H1 (cell line): ENCODE data around the gene RBL1. TPM values are rescaled to one million over a fixed set of nuclear protein-coding genes. Genes with fewer than 3 reads are reported as not detected.

ENCODE experiments used
- CTCF ChIA-PET: fragments of 300-600 bp; sonication (Branson Sonifier 250); formaldehyde crosslinking; loops from one replicate; lab custom pipeline; 2021; ENCODE audit not compliant: partially characterized antibody; lab: Charles Lee
- POLR2A ChIA-PET: fragments of 300-600 bp; sonication (Branson Sonifier 250); formaldehyde crosslinking; loops from one replicate; lab custom pipeline; 2021; ENCODE audit warnings: inconsistent platforms; ENCODE audit not compliant: partially characterized antibody; lab: Charles Lee
- DNase-seq, 2 experiments: peaks; one replicate each; pipeline versions ENCODE4 v3.0.0 to v3.0.0-alpha.2; 2010 to 2022; ENCODE audit warnings: low spot score in 2 of 2, low read depth in 1 of 2, mixed read lengths in 1 of 2
- FAIRE-seq: peaks from 2 replicates; lab custom pipeline; 2011; peaks lifted over from hg19 to GRCh38; lab: Jason Lieb, UNC
- H2AFZ ChIP-seq: 2 replicates; pipeline ENCODE4 v1.8.1; 2012; ENCODE audit warnings: low read length, inconsistent platforms
- H2AK5ac ChIP-seq: 2 replicates; pipeline ENCODE4 v1.6.1; 2013; ENCODE audit warnings: low read depth, low read length
- H2BK120ac ChIP-seq: replicated peaks from 2 replicates; pipeline ENCODE3; 2013; ENCODE audit warnings: low read depth, low read length, inconsistent platforms
- H2BK12ac ChIP-seq: 2 replicates; pipeline ENCODE4 v1.6.1; 2013; ENCODE audit warnings: low read depth, low read length
- H2BK15ac ChIP-seq: 2 replicates; pipeline ENCODE4 v1.6.1; 2013; ENCODE audit warnings: low read length
- H2BK20ac ChIP-seq: 2 replicates; pipeline ENCODE4 v1.6.1; 2013; ENCODE audit warnings: low read length
- H2BK5ac ChIP-seq: 2 replicates; pipeline ENCODE4 v1.6.1; 2013; ENCODE audit warnings: low read depth, low read length
- H3K14ac ChIP-seq: 2 replicates; pipeline ENCODE4 v1.6.1; 2013; ENCODE audit warnings: inconsistent platforms; ENCODE audit not compliant: insufficient read length
- H3K18ac ChIP-seq: 2 replicates; pipeline ENCODE4 v1.6.1; 2013; ENCODE audit warnings: low read length; ENCODE audit errors: extremely low read depth
- H3K23ac ChIP-seq: 2 replicates; pipeline ENCODE4 v1.6.1; 2013; ENCODE audit warnings: inconsistent platforms; ENCODE audit not compliant: insufficient read length
- H3K23me2 ChIP-seq: 2 replicates; pipeline ENCODE4 v1.6.1; 2013; ENCODE audit warnings: low read depth, low read length
- H3K27ac ChIP-seq: 2 replicates; pipeline ENCODE4 v1.6.1; 2011; ENCODE audit warnings: low read depth, low read length, inconsistent platforms
- H3K27me3 ChIP-seq, 4 experiments: replicated peaks in 1 of 4; 1 replicate in 1 of 4; 2 replicates in 3 of 4; pipeline versions ENCODE4 v1.6.1 to v1.8.1; 2011 to 2013; ENCODE audit warnings: low read length in 3 of 4, mild to moderate bottlenecking in 3 of 4, inconsistent platforms in 2 of 4, mixed read lengths in 2 of 4, moderate library complexity in 1 of 4; ENCODE audit not compliant: control insufficient read depth in 3 of 4, insufficient read depth in 3 of 4; ENCODE audit errors: extremely low read depth in 1 of 4
- H3K36me3 ChIP-seq, 4 experiments: 2 replicates each; pipeline versions ENCODE4 v1.6.1 to v1.8.1; 2011 to 2013; ENCODE audit warnings: mild to moderate bottlenecking in 4 of 4, low read length in 3 of 4, moderate library complexity in 2 of 4, control low read depth in 1 of 4, inconsistent platforms in 1 of 4; ENCODE audit not compliant: insufficient read depth in 4 of 4, control insufficient read depth in 2 of 4
- H3K4ac ChIP-seq: replicated peaks from 2 replicates; pipeline ENCODE3; 2013; ENCODE audit warnings: low read length, low read depth, mixed read lengths, inconsistent platforms; ENCODE audit not compliant: insufficient read length
- H3K4me1 ChIP-seq, 4 experiments: replicated peaks in 1 of 4; 1 replicate in 1 of 4; 2 replicates in 3 of 4; pipeline versions ENCODE4 v1.6.1 to v1.8.1; 2011 to 2013; ENCODE audit warnings: low read length in 3 of 4, inconsistent platforms in 2 of 4, mixed read lengths in 1 of 4; ENCODE audit not compliant: insufficient read depth in 4 of 4, control insufficient read depth in 3 of 4
- H3K4me2 ChIP-seq, 2 experiments: 2 replicates each; pipeline versions ENCODE4 v1.6.1 to v1.8.1; 2011 to 2013; ENCODE audit warnings: low read depth in 2 of 2, low read length in 2 of 2, control low read depth in 1 of 2, inconsistent platforms in 1 of 2, mild to moderate bottlenecking in 1 of 2; ENCODE audit not compliant: insufficient read depth in 1 of 2
- H3K4me3 ChIP-seq, 4 experiments: fragments of 200-600, 300-600 bp in 1 of 4; sonication (generic), shearing (Covaris generic), sonication (Bioruptor Twin) in 1 of 4; 2 replicates each; pipeline versions ENCODE4 v1.5.1 to v1.8.1; 2011 to 2016; ENCODE audit warnings: low read length in 4 of 4, low read depth in 3 of 4, control low read depth in 2 of 4, inconsistent platforms in 2 of 4, mild to moderate bottlenecking in 2 of 4, mixed read lengths in 1 of 4, moderate library complexity in 1 of 4; ENCODE audit not compliant: insufficient read depth in 2 of 4; ENCODE audit errors: extremely low read depth in 1 of 4
- H3K56ac ChIP-seq: replicated peaks from 2 replicates; pipeline ENCODE3; 2013; ENCODE audit warnings: low read depth, mild to moderate bottlenecking, mixed read lengths, low read length, inconsistent platforms; ENCODE audit not compliant: insufficient read length
- H3K79me1 ChIP-seq: 2 replicates; pipeline ENCODE4 v1.6.1; 2013; ENCODE audit warnings: low read depth, low read length, control low read depth
- H3K79me2 ChIP-seq, 2 experiments: 2 replicates each; pipeline versions ENCODE4 v1.6.1 to v1.8.1; 2012 to 2013; ENCODE audit warnings: low read length in 2 of 2, mild to moderate bottlenecking in 2 of 2, inconsistent platforms in 1 of 2; ENCODE audit not compliant: insufficient read depth in 2 of 2, control insufficient read depth in 1 of 2
- H3K9ac ChIP-seq, 4 experiments: replicated peaks in 1 of 4; 1 replicate in 1 of 4; 2 replicates in 3 of 4; pipeline versions ENCODE4 v1.6.1 to v1.8.1; 2011 to 2013; ENCODE audit warnings: low read depth in 3 of 4, low read length in 3 of 4, control low read depth in 2 of 4, mild to moderate bottlenecking in 2 of 4, moderate library complexity in 2 of 4, inconsistent platforms in 1 of 4; ENCODE audit errors: extremely low read depth in 1 of 4
- H3K9me3 ChIP-seq, 2 experiments: 2 replicates each; pipeline versions ENCODE4 v1.6.1 to v1.8.1; 2012 to 2013; ENCODE audit warnings: mild to moderate bottlenecking in 2 of 2, moderate library complexity in 2 of 2, control low read depth in 1 of 2, inconsistent platforms in 1 of 2, low read depth in 1 of 2, low read length in 1 of 2, mixed read lengths in 1 of 2; ENCODE audit not compliant: insufficient read depth in 2 of 2
- H4K20me1 ChIP-seq, 2 experiments: replicated peaks in 1 of 2; 2 replicates each; pipeline versions ENCODE3 to v1.8.1; 2011 to 2013; ENCODE audit warnings: inconsistent platforms in 2 of 2, low read length in 2 of 2, mild to moderate bottlenecking in 1 of 2; ENCODE audit not compliant: insufficient read depth in 2 of 2, control insufficient read depth in 1 of 2
- H4K5ac ChIP-seq: 2 replicates; pipeline ENCODE4 v1.6.1; 2013; ENCODE audit warnings: low read length, low read depth, mixed read lengths, inconsistent platforms; ENCODE audit not compliant: insufficient read length
- H4K8ac ChIP-seq: 2 replicates; pipeline ENCODE4 v1.8.0; 2013; ENCODE audit warnings: mild to moderate bottlenecking, moderate library complexity, low read length, inconsistent platforms; ENCODE audit not compliant: insufficient read depth; ENCODE audit errors: extremely low read depth
- H4K91ac ChIP-seq: replicated peaks from 2 replicates; pipeline ENCODE3; 2013; ENCODE audit warnings: low read length, mixed read lengths, inconsistent platforms; ENCODE audit not compliant: insufficient read length
- CHD2 ChIP-seq: IDR thresholded peaks from 2 replicates; pipeline ENCODE4 v1.6.1; 2012; ENCODE audit warnings: low read length, improper control_type of control experiment
- CREB1 ChIP-seq: IDR thresholded peaks from 2 replicates; pipeline ENCODE4 v1.6.1; 2012; ENCODE audit warnings: inconsistent platforms
- POLR2AphosphoS5 ChIP-seq: IDR thresholded peaks from 2 replicates; pipeline ENCODE4 v1.6.1; 2011; ENCODE audit warnings: low read depth, low read length
- POU5F1 ChIP-seq: IDR thresholded peaks from 2 replicates; pipeline ENCODE4 v1.6.1; 2011; ENCODE audit warnings: low read depth, mild to moderate bottlenecking, low read length, moderate library complexity
- RAD21 ChIP-seq, 2 experiments: IDR thresholded peaks in 1 of 2; conservative IDR thresholded peaks in 1 of 2; 2 replicates each; pipeline ENCODE4 v1.6.1; 2011; ENCODE audit warnings: low read depth in 2 of 2, low read length in 2 of 2, improper control_type of control experiment in 1 of 2, inconsistent platforms in 1 of 2, mild to moderate bottlenecking in 1 of 2, moderate library complexity in 1 of 2
- RBBP5 ChIP-seq: IDR thresholded peaks from 2 replicates; pipeline ENCODE4 v1.7.1; 2012; ENCODE audit warnings: low read depth, mild to moderate bottlenecking, inconsistent platforms, low read length, moderate library complexity, borderline replicate concordance
- RFX5 ChIP-seq: IDR thresholded peaks from 2 replicates; pipeline ENCODE4 v1.6.1; 2011; ENCODE audit warnings: low read depth, low read length, improper control_type of control experiment, borderline replicate concordance
- SIN3A ChIP-seq, 2 experiments: IDR thresholded peaks in 1 of 2; conservative IDR thresholded peaks in 1 of 2; 2 replicates each; pipeline ENCODE4 v1.6.1; 2011 to 2012; ENCODE audit warnings: low read length in 2 of 2, improper control_type of control experiment in 1 of 2, low read depth in 1 of 2, mild to moderate bottlenecking in 1 of 2
- SP2 ChIP-seq: IDR thresholded peaks from 2 replicates; pipeline ENCODE4 v1.6.1; 2012; ENCODE audit warnings: mild to moderate bottlenecking, low read length, inconsistent platforms
- YY1 ChIP-seq: IDR thresholded peaks from 2 replicates; pipeline ENCODE4 v1.6.1; 2011; ENCODE audit warnings: low read depth, mild to moderate bottlenecking, low read length
- WGBS, 2 experiments: shearing (Covaris generic) in 1 of 2; methylation state at CpG; one replicate each; pipeline versions ENCODE4 v1.1.6 to v1.1.7; 2013 to 2015; ENCODE audit warnings: low lambda C conversion rate in 2 of 2, mixed read lengths in 2 of 2, inconsistent platforms in 1 of 2, low coverage in 1 of 2, missing lambda C conversion rate in 1 of 2; ENCODE audit not compliant: insufficient replicate concordance in 2 of 2, insufficient coverage in 1 of 2, insufficient read length in 1 of 2; ENCODE audit errors: extremely low coverage in 1 of 2, missing lambda C conversion rate in 1 of 2; 5-methylcytosine and 5-hydroxymethylcytosine counted together
- polyA plus RNA-seq, 7 experiments: library from polyadenylated mRNA; depleted of rRNA in 3 of 7; stranded (reverse) in 5 of 7; unstranded in 2 of 7; fragments of >200 nt in 5 of 7; fragments of 200-250 nt in 2 of 7; gene quantifications; 1 replicate in 5 of 7; 2 replicates in 1 of 7; 4 replicates in 1 of 7; pipeline versions ENCODE4 v1.2.1 to v1.2.3, GENCODE V29; 2011 to 2013; ENCODE audit warnings: missing spikeins in 2 of 7, mixed read lengths in 2 of 7
- total RNA-seq: library from RNA; stranded (reverse); fragmentation: NEBNext Ultra II Directional; extraction: Animal tissue kit (Norgen Biotek cat#: 25700); gene quantifications from 2 replicates; pipeline ENCODE4 v1.2.1, GENCODE V29; 2021

RBL1 gene
- total and polyA plus RNA-seq, 2 of the 8 experiments (the other 6 are each of a cell fraction or from before 2014, with no cell fraction given): 3.2 to 12.3 TPM

GRCh38 chr20:37114012-37114411 lies 18.2 kb upstream of the RBL1 start:
- Histone ChIP-seq H3K27me3 (no peaks in the 10 kb centered on the region), H2AFZ (no peak overlapping the region), H3K56ac (no peak overlapping the region), H3K9me3 (no peaks in the 10 kb centered on the region), H3K23me2 (no peaks in the 10 kb centered on the region), H3K14ac (no peak overlapping the region), H3K79me2 (no peaks in the 10 kb centered on the region), H3K18ac (no peak overlapping the region), H2BK20ac (no peak overlapping the region), H2BK5ac (no peak overlapping the region), H4K91ac (no peak overlapping the region), H3K23ac (no peak overlapping the region), H3K36me3 (no peaks in the 10 kb centered on the region), H3K4me1 (no peaks in the 10 kb centered on the region), H3K4me3 (no peak overlapping the region), H4K8ac (no peak overlapping the region), H3K4ac (no peak overlapping the region), H4K20me1 (no peaks in the 10 kb centered on the region), H2BK12ac (no peak overlapping the region), H2BK15ac (no peak overlapping the region), H3K27ac (no peak overlapping the region), H4K5ac (no peak overlapping the region), H2BK120ac (no peak overlapping the region), H2AK5ac (no peak overlapping the region), H3K9ac (no peak overlapping the region), H3K4me2 (no peak overlapping the region), H3K79me1 (no peaks in the 10 kb centered on the region)
- POLR2A ChIA-PET: no interaction called here
- CTCF ChIA-PET: no interaction called here
- FAIRE-seq (no peak), DNase-seq (no peak)
- 86% methylated on average over 8 of the region's 8 CpGs; no CpG with 5 or more reads in 1 of the 2 experiments for WGBS, 2 experiments
- TF ChIP-seq RFX5 (no peak), YY1 (no peak), POU5F1 (no peak), CHD2 (no peak), CREB1 (no peak), POLR2AphosphoS5 (no peak), RAD21 (IDR thresholded peaks at IDR 0.05 in 1 of 2, conservative IDR thresholded peaks at IDR 0.05 in 1 of 2; ENCODE audit: low read depth in 2 of 2, low read length in 2 of 2) (no peak), SP2 (no peak), SIN3A (conservative IDR thresholded peaks at IDR 0.05 in 1 of 2, IDR thresholded peaks at IDR 0.05 in 1 of 2; ENCODE audit: low read depth in 1 of 2, low read length in 2 of 2) (no peak), RBBP5 (no peak)
